ENCODE measurements around the gene NAIF1. TPM values are rescaled to one million over a fixed set of nuclear protein-coding genes. Genes with fewer than 3 reads are reported as not detected.

Gene NAIF1
- total RNA-seq, 4 donors from 2014 or later: 6.3 to 8.8 (median 7.8) TPM

DNA sequence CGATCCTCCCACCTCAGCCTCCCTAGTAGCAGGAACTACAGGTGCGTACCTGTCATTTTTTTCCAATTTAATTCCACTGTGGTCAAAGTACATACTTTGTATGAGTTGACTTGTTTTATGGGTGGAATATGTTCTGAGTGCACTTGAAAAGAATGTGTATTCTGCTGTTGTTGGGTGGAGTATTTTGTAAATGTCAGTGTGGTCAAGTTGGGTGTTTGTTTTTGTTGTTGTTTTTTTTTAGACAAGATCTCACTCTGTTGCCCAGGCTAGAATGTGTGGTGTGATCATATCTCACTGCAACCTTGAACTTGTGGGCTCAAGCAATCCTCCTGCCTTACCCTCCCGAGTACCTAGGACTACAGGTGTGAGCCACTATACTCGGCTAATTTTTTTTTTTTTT is 18.8 kb upstream of the NAIF1 start:
- intact Hi-C loops (cut with DNase I): no loop called here
- Histone ChIP-seq H3K4me1 (peaks cover 14 to 62% (median 20%) of the 10 kb centered on the region in 3 donors), H3K4me3 (no peak overlapping the region), H3K27me3 (no peaks in the 10 kb centered on the region), H3K27ac (no peak overlapping the region), H3K9me3 (no peaks in the 10 kb centered on the region), H3K36me3 (peaks cover 0 to 4% (median 0%) of the 10 kb centered on the region in 3 donors)
- WGBS, 2 donors: 91 to 94% methylated on average over 4 of the region's 4 CpGs
- TF ChIP-seq, protein P1, sequence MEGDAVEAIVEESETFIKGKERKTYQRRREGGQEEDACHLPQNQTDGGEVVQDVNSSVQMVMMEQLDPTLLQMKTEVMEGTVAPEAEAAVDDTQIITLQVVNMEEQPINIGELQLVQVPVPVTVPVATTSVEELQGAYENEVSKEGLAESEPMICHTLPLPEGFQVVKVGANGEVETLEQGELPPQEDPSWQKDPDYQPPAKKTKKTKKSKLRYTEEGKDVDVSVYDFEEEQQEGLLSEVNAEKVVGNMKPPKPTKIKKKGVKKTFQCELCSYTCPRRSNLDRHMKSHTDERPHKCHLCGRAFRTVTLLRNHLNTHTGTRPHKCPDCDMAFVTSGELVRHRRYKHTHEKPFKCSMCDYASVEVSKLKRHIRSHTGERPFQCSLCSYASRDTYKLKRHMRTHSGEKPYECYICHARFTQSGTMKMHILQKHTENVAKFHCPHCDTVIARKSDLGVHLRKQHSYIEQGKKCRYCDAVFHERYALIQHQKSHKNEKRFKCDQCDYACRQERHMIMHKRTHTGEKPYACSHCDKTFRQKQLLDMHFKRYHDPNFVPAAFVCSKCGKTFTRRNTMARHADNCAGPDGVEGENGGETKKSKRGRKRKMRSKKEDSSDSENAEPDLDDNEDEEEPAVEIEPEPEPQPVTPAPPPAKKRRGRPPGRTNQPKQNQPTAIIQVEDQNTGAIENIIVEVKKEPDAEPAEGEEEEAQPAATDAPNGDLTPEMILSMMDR (IDR thresholded peaks at IDR 0.05): no peak
- no peak for TF ChIP-seq POLR2A (IDR thresholded peaks at IDR 0.05)
- no peak for DNase-seq

DNA sequence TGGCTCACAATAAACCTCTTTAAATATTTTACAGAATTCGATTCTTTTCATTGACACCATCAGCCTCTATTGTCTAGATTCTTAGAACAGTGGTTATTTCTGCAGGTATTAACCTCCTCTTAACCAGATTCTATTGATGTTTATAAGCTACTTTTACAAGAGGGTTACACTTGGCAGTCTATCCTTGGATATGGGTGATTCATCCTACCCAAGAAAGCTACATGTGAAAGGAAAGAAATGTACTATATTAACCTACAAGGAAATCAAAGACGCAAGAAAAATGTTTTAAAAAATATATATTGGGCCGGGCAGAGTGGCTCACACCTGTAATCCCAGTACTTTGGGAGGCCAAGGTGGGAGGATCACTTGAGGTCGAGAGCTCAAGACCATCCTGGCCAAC is 17.6 kb upstream of the NAIF1 start:
- TF ChIP-seq POLR2A (IDR thresholded peaks at IDR 0.05): no peak
- TF ChIP-seq, protein P1 (IDR thresholded peaks at IDR 0.05): no peak
- 87 to 88% methylated on average over 4 of the region's 4 CpGs for WGBS, 2 donors
- Histone ChIP-seq H3K27ac (peak overlapping the region in 1 of 4 donors; percentile 10), H3K9me3 (no peaks in the 10 kb centered on the region), H3K27me3 (no peaks in the 10 kb centered on the region), H3K4me3 (no peak overlapping the region), H3K36me3 (peaks cover 0 to 4% (median 0%) of the 10 kb centered on the region in 3 donors), H3K4me1 (peaks cover 15 to 68% (median 25%) of the 10 kb centered on the region in 3 donors)
- intact Hi-C loops (cut with DNase I): no loop called here
- DNase-seq: no peak

DNA sequence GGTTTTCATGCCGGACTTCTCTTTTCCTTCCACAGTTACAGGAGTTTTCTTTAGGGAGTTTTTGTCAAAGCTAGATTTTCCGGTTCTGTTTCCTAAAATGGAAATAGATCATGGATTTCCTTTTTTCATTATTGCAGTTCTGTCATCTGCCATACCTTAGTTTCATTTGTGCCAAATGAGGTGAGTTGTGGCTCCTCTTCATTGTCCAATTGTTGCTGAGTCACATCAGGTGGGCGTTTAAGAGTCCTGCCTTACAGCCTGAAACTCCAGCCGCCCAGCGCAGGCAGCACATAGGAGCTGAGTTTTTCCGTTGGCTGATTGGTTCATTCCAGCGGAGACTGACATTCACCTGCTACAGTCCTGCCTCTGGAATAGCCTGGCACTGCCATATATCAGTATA is 15.0 kb upstream of the NAIF1 start:
- H3K4me1 ChIP-seq: peaks cover 38 to 76% (median 44%) of the 10 kb centered on the region in 3 donors
- H3K4me3 ChIP-seq: no peak overlapping the region
- intact Hi-C loops (cut with DNase I): no loop called here
- H3K36me3 ChIP-seq: peaks cover 0 to 4% (median 0%) of the 10 kb centered on the region in 3 donors
- WGBS, 2 donors: 36 to 47% methylated on average over 7 of the region's 7 CpGs
- no peaks in the 10 kb centered on the region for H3K27me3 ChIP-seq
- no peaks in the 10 kb centered on the region for H3K9me3 ChIP-seq
- DNase-seq: no peak
- peak overlapping the region; percentile 56 to 88 (median 84) for H3K27ac ChIP-seq
- no peak for TF ChIP-seq POLR2A (IDR thresholded peaks at IDR 0.05)
- TF ChIP-seq, protein P1 (IDR thresholded peaks at IDR 0.05): no peak

DNA sequence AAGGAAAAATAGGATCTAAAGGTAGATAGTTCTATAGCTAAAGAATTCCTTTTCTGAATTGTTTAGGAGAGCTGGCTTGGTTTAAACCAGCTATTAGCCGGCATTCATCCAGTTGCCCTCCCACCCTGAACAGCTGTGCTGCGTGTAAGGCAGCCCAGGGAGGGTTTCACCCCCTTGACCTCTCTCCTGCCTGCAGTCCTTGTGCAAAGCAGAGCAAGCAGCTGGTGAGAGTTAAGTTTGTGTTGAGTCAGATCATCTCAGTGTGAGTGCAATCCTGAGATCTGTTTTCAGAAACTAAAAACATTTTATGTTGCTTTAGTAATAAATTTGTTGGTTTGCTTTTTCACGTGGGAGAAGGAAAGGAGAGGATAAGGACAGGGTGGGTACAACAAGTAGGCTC is 13.9 kb upstream of the NAIF1 start:
- Histone ChIP-seq H3K4me1 (peaks cover 38 to 83% (median 44%) of the 10 kb centered on the region in 3 donors), H3K4me3 (no peak overlapping the region), H3K27ac (peak overlapping the region; percentile 56 to 88 (median 84)), H3K27me3 (no peaks in the 10 kb centered on the region), H3K9me3 (no peaks in the 10 kb centered on the region), H3K36me3 (peaks cover 0 to 4% (median 0%) of the 10 kb centered on the region in 3 donors)
- WGBS, 2 donors: 18 to 49% methylated on average over 1 to 3 of the region's 3 CpGs
- no peak for TF ChIP-seq POLR2A (IDR thresholded peaks at IDR 0.05)
- TF ChIP-seq, protein P1 (IDR thresholded peaks at IDR 0.05): no peak
- DNase-seq: no peak
- intact Hi-C loops (cut with DNase I): no loop called here

DNA sequence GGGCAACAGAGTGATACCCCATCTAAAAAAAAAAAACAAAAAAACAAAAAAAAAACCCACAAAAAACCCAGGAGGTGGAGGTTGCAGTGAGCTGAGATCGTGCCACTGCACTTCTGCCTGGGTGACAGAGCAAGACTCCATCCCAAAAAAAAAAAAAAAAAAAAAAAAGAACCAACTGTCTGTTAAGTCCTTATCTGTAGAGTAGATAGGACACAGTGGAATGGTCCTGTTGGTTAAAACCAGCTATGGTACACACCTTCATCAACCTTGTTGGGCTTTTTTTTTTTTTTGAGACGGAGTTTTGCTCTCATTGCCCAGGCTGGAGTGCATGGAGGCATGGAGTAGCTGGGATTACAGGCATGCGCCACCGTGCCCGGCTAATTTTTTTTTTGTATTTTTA is 13.1 kb upstream of the NAIF1 start:
- 96% methylated on average over 5 of the region's 5 CpGs for WGBS, 2 donors
- H3K27me3 ChIP-seq: no peaks in the 10 kb centered on the region
- H3K36me3 ChIP-seq: peaks cover 0 to 4% (median 0%) of the 10 kb centered on the region in 3 donors
- peak overlapping the region in 2 of 4 donors; percentile 85 to 88 for H3K27ac ChIP-seq
- H3K4me3 ChIP-seq: no peak overlapping the region
- intact Hi-C loops (cut with DNase I): no loop called here
- TF ChIP-seq POLR2A (IDR thresholded peaks at IDR 0.05): no peak
- TF ChIP-seq, protein P1 (IDR thresholded peaks at IDR 0.05): no peak
- peaks cover 38 to 85% (median 44%) of the 10 kb centered on the region in 3 donors for H3K4me1 ChIP-seq
- no peaks in the 10 kb centered on the region for H3K9me3 ChIP-seq
- DNase-seq: no peak
